HG03095 (cell line): ENCODE results near the gene JAM3.

Experiments used
- ATAC-seq: cut with Tn5 transposase; IDR thresholded peaks from one replicate; pipeline ENCODE4 v1.9.1; 2021; ENCODE audit warnings: moderate library complexity; ENCODE audit not compliant: unreplicated experiment

The JAM3 gene

DNA sequence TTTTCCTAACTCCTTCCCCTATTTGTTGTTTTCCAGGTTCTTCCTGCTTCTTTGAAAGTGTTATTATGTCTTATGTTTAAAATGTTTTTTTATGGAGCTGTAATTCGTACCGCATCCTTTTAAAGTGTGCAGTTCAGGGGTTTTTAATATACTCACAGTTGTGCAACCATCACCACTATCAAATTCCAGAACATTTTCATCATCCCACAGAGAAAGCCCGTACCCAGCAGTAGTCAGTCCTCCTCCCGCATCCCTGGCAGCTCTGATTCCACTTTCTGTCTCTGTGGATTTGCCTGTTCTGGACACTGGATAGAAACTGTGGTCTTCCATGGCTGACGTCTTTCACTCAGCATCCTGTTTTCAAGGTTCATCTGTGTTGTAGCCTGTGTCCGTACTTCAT is 73.7 kb downstream of the JAM3 start:
- no peak for ATAC-seq

DNA sequence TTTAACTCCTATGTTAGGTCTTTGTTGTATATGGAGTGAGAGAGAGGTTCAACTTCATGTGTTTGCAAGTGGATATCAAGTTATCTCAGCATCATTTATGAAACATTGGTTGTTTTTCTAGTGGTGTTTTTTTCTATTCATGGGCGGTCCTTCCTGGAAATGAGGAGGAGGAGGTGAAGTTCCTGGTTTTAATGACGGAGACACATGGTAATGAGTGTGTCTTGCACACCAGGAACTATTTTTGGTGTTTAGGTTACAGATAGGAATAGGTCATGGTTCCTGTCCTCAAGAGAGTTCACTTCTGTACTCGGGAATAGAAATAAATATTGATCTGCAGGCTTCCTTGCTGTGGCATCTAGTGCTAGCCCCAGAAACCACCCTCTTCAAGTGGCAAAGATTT is 74.9 kb downstream of the JAM3 start:
- no peak for ATAC-seq

DNA sequence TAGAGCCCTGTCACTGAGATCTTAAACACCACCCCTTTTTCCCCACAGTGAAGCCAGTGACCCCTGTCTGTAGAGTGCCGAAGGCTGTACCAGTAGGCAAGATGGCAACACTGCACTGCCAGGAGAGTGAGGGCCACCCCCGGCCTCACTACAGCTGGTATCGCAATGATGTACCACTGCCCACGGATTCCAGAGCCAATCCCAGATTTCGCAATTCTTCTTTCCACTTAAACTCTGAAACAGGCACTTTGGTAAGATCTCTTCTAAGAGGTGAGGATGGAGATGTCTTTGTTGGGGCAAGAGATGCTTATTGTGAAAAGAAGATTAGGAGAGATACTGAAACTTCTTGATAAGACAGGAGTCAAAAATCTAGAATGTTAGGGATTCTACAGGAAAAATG is 75.9 kb downstream of the JAM3 start:
- no peak for ATAC-seq

DNA sequence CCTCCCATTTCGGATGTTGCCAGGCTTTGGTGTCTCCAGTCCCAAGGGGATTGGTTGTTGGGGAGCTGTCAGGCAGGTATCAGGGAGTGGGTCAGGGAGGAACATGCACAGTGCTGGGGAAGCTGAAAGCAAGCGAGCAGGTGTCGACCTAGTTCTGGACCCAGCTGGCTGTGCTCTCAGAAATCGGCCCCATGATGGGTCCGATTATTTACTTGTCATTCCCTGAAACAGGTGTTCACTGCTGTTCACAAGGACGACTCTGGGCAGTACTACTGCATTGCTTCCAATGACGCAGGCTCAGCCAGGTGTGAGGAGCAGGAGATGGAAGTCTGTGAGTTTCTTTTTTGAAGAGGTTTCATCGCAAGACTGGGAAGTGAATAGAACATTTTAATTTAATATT is 76.8 kb downstream of the JAM3 start:
- no peak for ATAC-seq

DNA sequence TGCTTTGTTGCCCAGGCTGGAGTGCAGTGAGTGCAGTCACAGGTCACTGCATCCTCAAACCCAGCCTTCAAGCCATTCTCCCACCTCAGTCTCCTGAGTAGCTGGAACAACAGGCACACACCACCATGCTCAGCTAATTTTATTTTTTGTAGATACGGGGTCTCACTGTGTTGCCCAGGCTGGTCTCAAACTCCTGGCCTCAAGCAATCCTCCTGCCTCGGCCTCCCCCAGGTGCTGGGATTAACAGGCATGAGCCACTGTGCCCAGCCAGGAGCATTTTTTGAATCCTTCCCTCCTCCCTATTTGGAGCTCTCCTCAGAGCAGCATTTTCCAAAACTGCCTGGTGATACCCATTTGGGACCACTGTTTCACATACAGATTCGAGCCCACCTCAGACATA is 77.7 kb downstream of the JAM3 start:
- no peak for ATAC-seq

DNA sequence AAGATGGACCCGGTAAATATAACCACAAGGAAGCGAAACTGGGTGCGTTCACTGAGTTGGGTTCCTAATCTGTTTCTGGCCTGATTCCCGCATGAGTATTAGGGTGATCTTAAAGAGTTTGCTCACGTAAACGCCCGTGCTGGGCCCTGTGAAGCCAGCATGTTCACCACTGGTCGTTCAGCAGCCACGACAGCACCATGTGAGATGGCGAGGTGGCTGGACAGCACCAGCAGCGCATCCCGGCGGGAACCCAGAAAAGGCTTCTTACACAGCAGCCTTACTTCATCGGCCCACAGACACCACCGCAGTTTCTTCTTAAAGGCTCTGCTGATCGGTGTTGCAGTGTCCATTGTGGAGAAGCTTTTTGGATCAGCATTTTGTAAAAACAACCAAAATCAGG is 80.5 kb downstream of the JAM3 start:
- no peak for ATAC-seq

DNA sequence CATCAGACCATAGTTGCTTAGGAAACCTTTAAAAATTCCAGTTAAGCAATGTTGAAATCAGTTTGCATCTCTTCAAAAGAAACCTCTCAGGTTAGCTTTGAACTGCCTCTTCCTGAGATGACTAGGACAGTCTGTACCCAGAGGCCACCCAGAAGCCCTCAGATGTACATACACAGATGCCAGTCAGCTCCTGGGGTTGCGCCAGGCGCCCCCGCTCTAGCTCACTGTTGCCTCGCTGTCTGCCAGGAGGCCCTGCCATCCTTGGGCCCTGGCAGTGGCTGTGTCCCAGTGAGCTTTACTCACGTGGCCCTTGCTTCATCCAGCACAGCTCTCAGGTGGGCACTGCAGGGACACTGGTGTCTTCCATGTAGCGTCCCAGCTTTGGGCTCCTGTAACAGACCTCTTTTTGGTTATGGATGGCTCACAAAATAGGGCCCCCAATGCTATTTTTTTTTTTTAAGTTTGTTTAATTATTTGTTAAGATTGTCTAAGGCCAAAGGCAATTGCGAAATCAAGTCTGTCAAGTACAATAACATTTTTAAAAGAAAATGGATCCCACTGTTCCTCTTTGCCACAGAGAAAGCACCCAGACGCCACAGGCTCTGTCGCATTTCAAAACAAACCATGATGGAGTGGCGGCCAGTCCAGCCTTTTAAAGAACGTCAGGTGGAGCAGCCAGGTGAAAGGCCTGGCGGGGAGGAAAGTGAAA is 81.5 kb downstream of the JAM3 start:
- ATAC-seq = no peak

DNA sequence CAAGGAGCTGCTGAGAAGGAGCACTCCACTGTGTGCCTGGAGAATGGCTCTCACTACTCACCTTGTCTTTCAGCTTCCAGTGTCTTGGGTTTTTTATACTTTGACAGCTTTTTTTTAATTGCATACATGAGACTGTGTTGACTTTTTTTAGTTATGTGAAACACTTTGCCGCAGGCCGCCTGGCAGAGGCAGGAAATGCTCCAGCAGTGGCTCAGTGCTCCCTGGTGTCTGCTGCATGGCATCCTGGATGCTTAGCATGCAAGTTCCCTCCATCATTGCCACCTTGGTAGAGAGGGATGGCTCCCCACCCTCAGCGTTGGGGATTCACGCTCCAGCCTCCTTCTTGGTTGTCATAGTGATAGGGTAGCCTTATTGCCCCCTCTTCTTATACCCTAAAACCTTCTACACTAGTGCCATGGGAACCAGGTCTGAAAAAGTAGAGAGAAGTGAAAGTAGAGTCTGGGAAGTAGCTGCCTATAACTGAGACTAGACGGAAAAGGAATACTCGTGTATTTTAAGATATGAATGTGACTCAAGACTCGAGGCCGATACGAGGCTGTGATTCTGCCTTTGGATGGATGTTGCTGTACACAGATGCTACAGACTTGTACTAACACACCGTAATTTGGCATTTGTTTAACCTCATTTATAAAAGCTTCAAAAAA is 82.3 kb downstream of the JAM3 start:
- ATAC-seq = no peak

DNA sequence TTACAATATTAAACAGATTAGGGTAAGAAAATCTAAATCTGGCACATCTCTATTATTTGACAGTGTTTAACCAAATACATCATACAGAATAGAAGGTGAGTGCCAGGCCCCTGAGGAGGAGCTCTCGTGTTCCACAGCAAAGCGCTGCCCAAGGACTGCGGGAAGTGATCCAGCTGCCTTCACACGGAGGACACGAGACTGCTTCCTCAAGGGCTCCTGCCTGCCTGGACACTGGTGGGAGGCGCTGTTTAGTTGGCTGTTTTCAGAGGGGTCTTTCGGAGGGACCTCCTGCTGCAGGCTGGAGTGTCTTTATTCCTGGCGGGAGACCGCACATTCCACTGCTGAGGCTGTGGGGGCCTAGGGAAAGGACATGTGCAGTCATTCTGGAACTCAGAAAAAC is 83.8 kb downstream of the JAM3 start:
- ATAC-seq = no peak

DNA sequence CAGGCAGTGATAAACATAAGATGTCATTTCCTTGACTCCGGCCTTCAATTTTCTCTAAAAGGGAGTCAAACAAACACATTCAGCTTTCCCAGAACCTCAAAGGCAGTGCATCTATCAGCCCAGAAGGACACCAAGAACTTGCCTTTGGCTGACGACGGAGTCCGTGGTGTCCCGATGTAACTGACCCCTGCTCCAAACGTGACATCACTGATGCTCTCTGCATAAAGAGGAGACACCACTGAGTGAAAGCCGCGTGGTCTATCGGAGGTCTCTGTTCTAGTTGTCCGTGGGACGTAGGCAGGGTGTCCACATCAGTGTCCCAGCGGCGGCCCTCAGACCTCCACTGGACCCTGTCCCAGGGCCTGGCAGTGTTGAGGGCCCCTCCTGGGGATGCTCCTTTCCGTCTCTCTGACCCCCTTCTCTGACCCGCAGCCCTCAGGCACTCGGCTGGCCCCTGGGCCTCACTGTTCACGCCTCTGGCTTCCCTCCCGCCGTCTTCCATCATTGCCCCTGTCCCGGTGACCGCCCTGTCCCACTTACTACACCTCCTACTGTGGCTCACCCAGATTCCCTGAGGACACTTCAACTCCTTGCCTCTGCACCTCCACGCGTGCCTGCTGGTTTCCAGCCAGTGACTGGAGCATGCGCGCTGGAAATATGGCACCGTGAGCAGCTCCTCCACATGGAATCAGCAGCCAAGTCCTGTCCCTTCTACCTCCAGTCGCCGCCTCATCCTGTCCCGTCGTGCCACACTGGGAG is 84.5 kb downstream of the JAM3 start:
- ATAC-seq = no peak

DNA sequence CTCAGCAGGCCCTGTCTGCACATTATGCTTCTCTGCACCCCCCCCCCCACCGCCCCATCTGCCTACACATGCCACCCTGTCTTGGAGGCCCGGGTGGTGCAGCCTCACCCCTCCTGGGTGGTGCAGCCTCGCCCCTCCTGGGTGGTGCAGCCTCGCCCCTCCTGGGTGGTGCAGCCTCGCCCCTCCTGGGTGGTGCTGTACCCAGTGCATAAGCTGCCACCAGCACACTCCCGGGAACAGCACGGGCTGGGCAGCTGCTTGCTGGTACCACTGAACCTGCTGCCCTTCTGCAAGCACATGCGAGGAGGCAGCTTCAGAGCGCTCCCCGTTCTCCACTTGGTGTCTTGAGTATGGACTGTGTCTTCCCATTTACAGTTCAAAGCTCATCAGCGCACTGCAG is 85.6 kb downstream of the JAM3 start:
- ATAC-seq = no peak

DNA sequence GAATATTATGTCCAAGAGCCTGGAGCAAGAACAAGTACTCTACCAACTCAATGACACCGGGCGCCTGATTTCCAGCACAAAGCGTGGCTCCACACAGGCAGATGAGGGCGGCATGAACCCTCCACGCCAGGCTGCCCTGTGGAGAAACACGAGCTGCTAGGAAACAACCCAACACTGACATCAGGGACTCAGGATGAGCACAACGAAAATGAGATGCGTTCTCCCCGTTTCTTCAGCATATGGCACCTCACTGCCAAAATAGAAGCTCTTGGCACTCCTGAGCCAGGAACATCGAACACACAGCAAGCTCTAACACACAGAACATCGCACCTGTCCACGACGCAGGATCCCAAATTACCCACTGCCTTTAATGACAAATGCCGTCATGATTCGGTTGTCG is 86.6 kb downstream of the JAM3 start:
- ATAC-seq = no peak

DNA sequence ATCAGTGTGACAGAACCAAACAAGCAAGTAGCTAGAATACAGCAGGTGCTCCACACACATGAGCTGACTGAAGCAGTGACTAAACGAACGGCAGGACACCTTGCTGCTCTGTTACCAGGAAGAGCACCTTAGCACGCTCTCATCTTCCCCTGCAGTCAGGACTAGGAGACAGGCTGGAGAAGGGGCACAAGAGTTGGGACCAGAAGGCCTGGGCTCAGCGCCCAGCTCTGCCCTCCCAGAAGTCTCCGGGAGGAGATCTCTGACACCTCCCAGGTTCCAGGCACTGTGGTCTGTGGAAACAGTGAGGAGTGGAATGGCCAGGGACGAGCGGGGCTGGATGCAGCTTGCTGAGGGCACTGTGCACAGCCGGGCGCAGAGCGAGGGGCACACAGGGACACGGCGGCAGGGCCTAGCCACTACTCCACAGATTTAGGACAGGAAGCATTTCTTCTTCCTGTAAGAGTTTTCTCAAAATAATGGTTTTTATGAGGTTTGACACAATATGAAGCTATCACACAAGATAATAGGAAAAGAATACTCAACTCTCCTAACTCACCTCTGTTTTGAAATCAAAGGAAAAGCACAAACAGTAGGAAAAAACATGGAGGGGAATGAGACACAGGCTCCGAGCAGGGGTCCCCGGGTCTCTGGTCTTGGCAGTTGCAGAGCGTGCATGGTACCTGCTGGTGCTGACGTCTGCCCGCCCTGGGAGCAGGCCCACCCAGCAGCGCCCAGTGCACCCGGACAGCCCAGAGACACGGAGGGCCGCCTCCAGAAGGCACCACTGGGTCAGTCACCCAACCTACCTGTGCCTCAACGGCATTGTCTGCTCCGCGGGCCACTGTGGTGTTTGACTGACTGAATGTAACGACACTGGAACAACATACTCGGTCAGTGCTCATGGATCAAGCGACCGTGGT is 87.3 kb downstream of the JAM3 start:
- no peak for ATAC-seq

DNA sequence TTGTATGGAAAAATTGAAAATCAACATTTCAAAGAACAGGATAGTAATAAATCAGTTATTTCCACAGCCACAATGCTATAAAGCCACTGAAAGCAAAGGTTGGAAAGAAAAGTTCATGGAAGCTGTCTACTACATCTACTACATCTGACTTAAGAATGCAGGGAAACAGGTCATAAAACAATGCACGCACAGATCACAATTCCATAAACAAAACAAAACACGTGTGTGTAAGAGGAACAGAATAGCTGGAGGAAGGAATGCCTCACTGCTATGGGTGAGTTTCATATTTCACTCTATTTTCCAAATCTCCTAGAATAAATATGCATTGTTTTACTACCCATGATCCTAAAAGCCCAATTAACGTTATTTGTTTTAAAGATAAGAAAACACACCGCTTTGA is 88.6 kb downstream of the JAM3 start:
- ATAC-seq = no peak

DNA sequence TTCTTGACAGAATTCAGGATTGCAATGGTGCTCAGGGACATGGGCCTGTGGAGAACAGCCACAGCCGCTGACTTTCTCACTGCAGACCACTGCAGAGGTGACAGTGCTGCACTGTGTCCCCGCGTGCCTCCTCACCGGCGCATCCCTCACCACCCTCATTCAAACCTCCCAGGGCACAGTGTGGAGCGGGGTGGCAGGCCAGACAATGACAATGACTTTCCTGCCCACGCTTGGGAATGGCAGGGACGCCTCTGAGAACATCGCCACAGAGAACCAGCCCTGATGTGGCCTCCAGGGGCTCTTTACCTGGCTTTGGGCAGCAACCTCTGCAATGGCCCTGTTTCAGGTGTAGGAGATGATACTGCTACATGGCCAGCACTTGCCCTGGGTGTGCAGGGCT is 89.2 kb downstream of the JAM3 start:
- no peak for ATAC-seq

DNA sequence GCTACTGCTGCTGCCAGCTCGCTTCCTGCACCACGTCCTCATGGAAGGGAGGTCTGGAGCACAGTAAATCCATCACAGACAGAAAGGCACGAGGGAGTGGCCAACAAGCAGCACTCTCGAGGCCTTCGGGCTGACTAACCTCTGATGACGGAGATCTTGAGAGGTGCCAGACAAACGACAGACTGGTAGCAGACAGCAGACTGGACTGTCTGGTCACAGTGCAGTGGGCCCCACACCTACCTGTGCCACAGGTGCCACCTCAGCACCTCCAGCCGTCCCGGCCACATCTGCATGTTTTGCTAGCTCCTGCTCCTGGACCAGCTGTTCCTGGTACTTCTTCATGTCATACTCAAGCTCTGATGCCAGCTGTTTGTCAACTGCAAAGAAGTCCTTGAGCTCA is 90.8 kb downstream of the JAM3 start:
- ATAC-seq = no peak

DNA sequence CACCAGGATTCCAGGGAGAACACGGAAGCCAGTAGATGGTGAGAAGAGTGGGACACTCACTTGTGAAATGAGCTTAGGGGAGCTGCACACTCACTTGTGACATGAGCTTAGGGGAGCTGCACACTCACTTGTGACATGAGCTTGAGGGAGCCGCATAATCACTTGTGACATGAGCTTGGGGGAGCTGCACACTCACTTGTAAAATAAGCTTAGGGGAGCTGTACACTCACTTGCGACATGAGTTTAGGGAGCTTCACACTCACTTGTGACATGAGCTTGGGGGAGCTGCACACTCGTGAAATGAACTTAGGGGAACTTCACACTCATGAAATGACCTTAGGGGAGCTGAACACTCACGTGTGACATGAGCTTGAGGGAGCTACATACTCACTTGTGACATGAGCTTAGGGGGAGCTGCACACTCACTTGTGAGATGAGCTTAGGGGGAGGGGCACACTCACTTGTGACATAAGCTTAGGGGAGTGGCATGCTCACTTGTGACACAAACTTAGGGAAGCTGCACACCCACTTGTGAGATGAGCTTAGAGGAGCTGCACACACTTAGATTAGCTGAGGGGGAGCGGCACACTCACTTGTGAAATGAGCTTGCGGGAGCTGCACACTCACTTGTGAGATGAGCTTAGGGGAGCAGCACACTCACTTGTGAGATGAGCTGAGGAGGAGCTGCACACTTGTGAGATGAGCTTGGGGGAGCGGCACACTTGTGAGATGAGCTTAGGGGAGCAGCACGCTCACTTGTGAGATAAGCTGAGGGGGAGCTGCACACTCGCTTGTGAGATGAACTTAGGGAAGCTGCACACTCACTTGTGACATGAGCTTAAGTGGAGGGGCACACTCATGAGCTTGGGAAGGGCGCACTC is 95.9 kb downstream of the JAM3 start:
- ATAC-seq = no peak

DNA sequence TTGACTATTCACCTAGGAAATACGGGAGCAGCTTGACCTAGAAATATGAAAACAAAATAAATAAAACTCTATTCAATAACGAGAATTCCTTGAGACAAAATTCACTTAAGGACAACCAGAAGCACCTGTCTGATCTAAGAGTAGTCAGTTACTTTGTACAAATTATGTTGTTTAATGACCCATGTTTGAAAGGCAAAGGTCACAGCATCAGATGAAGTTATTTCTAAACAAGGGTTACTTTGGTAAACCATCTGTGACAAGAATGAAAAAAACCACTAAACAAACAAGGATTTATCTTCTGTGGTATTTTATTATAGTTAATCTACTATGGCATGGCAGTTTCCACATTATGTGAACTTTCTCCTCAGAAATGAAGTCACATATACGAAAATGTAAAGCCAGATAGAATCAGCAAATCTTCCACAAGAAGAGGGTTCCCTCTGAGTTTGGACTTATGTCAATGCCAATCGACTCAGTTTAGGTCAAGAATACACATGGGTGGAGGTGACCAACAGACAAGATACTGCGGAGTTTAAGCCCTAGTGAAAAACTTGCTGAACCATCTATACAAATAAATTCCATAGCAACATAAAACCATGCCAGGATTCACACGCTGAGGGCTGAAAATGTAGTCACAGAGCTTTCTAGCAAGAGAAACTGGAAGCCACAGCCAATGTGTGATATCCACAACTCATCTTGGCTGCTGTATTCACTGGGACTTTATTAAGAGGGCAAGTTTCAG is 101.5 kb downstream of the JAM3 start:
- ATAC-seq = no peak

DNA sequence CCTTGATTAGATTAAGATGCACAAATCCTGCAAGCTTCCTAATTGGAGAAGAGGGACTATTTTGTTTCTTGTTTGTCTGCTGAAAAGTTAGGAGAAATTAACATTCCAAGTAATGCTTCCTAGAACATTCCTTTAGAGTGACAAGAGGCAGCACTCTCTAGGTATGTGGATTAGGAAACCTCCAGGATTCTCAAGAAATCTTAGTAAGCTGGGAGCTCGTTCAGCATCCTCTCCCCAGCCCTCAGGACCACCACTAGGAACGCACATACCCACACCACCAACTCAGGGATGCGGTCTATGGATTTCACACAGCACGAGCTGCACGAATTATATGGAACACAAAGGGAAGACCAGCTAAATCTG is 102.0 kb downstream of the JAM3 start:
- ATAC-seq = no peak

DNA sequence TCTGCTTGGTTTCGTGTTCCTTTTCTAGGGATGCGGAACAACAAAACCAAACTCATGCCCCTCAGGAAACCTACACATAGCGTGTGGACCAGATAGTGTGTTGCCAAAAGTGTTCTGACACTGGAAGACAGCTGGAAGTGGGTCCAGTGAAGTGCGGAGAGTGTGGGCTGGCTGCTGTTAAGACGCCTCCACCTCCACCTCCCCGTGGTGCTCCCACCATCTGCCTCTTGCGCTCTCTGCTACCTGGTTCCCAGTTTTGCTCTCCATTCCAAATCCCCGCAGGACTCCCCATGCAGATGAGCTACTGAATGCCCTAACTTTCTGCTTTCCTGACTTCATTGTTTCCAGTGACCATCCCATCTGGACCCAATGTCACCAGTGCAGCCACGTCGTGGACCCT is 103.1 kb downstream of the JAM3 start:
- ATAC-seq = no peak
